HepG2 (cell line): ENCODE data around the gene HSPB7. TPM values are rescaled to one million over a fixed set of nuclear protein-coding genes. Genes with fewer than 3 reads are reported as not detected.

Experiments
- ATAC-seq: fragments of 200-7000 bp; cut with Tn5 transposase; 3 replicates; pipeline ENCODE4 v1.9.1; 2020; ENCODE audit warnings: mild to moderate bottlenecking, moderate library complexity
- BruUV-seq: library from RNA; stranded (reverse); fragments of 400-500 nt; replicated peaks from 2 replicates; lab custom pipeline; 2021; lab: Mats Ljungman, UMichigan
- CTCF ChIA-PET: fragments of 300-600 bp; formaldehyde crosslinking; extraction: SDS; loops from one replicate; lab custom pipeline; 2021; ENCODE audit warnings: low total read pairs, inconsistent platforms, low intra/inter-chr PET ratio; lab: Yijun Ruan, JAX
- POLR2A ChIA-PET: fragments of 350-600 bp; sonication (Branson Sonifier 250); formaldehyde crosslinking; loops from one replicate; lab custom pipeline; 2020; ENCODE audit warnings: antibody characterized with exemption, inconsistent platforms; lab: Yijun Ruan, JAX
- DNase-seq: peaks from one replicate; pipeline ENCODE4 v3.0.0-alpha.2; 2015; ENCODE audit warnings: low spot score
- FAIRE-seq: peaks from 3 replicates; lab custom pipeline; 2011; peaks lifted over from hg19 to GRCh38; lab: Jason Lieb, UNC
- H2AFZ ChIP-seq: one replicate; pipeline ENCODE4 v1.6.1; 2011; ENCODE audit warnings: low read length, inconsistent platforms
- H3K27ac ChIP-seq: fragments of 300-600 bp; 3 replicates; pipeline ENCODE4 v1.8.0; 2011; ENCODE audit warnings: mixed run types, mild to moderate bottlenecking, mixed read lengths, low read length, inconsistent platforms; ENCODE audit not compliant: insufficient read depth; ENCODE audit errors: extremely low read length
- H3K27me3 ChIP-seq, 2 experiments: fragments of 200-600 bp in 1 of 2; 2 replicates in 1 of 2; 3 replicates in 1 of 2; pipeline versions ENCODE4 v1.6.0 to v1.8.0; 2011; ENCODE audit warnings: low read length in 2 of 2, mild to moderate bottlenecking in 2 of 2, moderate library complexity in 2 of 2, inconsistent platforms in 1 of 2; ENCODE audit not compliant: insufficient read depth in 2 of 2, control insufficient read depth in 1 of 2
- H3K36me3 ChIP-seq, 2 experiments: fragments of 200-600 bp in 1 of 2; replicated peaks in 1 of 2; 2 replicates in 1 of 2; 3 replicates in 1 of 2; pipeline versions ENCODE4 v1.5.1 to v1.8.0; 2011; ENCODE audit warnings: low read length in 2 of 2, inconsistent platforms in 1 of 2; ENCODE audit not compliant: insufficient read depth in 2 of 2, control insufficient read depth in 1 of 2
- H3K4me1 ChIP-seq: 2 replicates; pipeline ENCODE4 v1.5.1; 2012; ENCODE audit warnings: low read length, inconsistent platforms; ENCODE audit not compliant: insufficient read depth
- H3K4me2 ChIP-seq: 2 replicates; pipeline ENCODE4 v1.6.0; 2011; ENCODE audit warnings: low read depth, low read length, inconsistent platforms
- H3K4me3 ChIP-seq, 3 experiments: fragments of 200-600 bp in 1 of 3; sonication (generic), shearing (Covaris generic) in 1 of 3; replicated peaks in 1 of 3; 2 replicates each; pipeline ENCODE4 v1.5.1; 2011 to 2016; ENCODE audit warnings: low read length in 3 of 3, inconsistent platforms in 2 of 3, low read depth in 2 of 3, mild to moderate bottlenecking in 2 of 3, control low read depth in 1 of 3, mixed read lengths in 1 of 3; ENCODE audit not compliant: insufficient read depth in 1 of 3
- H3K79me2 ChIP-seq: one replicate; pipeline ENCODE4 v1.6.1; 2011; ENCODE audit warnings: low read length, inconsistent platforms; ENCODE audit not compliant: insufficient read depth
- H3K9ac ChIP-seq: 2 replicates; pipeline ENCODE4 v1.6.0; 2011; ENCODE audit warnings: mild to moderate bottlenecking, low read depth, low read length, inconsistent platforms; ENCODE audit not compliant: insufficient read depth
- H3K9me3 ChIP-seq: 2 replicates; pipeline ENCODE4 v1.5.1; 2012; ENCODE audit warnings: mild to moderate bottlenecking, low read length
- H4K20me1 ChIP-seq: 2 replicates; pipeline ENCODE4 v1.6.0; 2011; ENCODE audit warnings: inconsistent platforms, mild to moderate bottlenecking, low read length, moderate library complexity; ENCODE audit not compliant: insufficient read depth
- CEBPB ChIP-seq: IDR thresholded peaks from 2 replicates; pipeline ENCODE4 v1.6.1; 2011; ENCODE audit warnings: low read depth, low read length, improper control_type of control experiment, borderline replicate concordance
- FOSL1 ChIP-seq: sonication (generic); formaldehyde crosslinking; IDR thresholded peaks from 2 replicates; pipeline ENCODE4 v1.9.0; 2021; ENCODE audit warnings: missing genetic modification reagents, borderline replicate concordance
- ISX ChIP-seq: sonication (generic); formaldehyde crosslinking; conservative IDR thresholded peaks from 2 replicates; pipeline ENCODE4 v1.5.0; 2020; ENCODE audit warnings: missing genetic modification reagents
- KDM3A ChIP-seq: IDR thresholded peaks from 2 replicates; pipeline ENCODE4 v1.6.1; 2018; ENCODE audit warnings: low read depth, missing compliant biosample characterization
- NCOA5 ChIP-seq: sonication (generic); formaldehyde crosslinking; IDR thresholded peaks from 2 replicates; pipeline ENCODE4 v1.4.0; 2020; ENCODE audit warnings: missing genetic modification reagents
- NRL ChIP-seq: sonication (generic); formaldehyde crosslinking; IDR thresholded peaks from 2 replicates; pipeline ENCODE4 v1.5.0; 2020; ENCODE audit warnings: missing genetic modification reagents, mild to moderate bottlenecking, moderate library complexity, borderline replicate concordance
- SAP130 ChIP-seq: IDR thresholded peaks from 2 replicates; pipeline ENCODE4 v1.6.1; 2016; ENCODE audit warnings: low read depth
- TGIF2 ChIP-seq: IDR thresholded peaks from 2 replicates; pipeline ENCODE4 v1.6.1; 2016; ENCODE audit warnings: control low read depth, missing compliant biosample characterization
- ZFP36 ChIP-seq: fragments of 150-350 bp; IDR thresholded peaks from 2 replicates; pipeline ENCODE4 v1.6.1; 2018; ENCODE audit warnings: borderline replicate concordance, low read length, low read depth; ENCODE audit not compliant: partially characterized antibody
- ZNF17 ChIP-seq: sonication (generic); formaldehyde crosslinking; IDR thresholded peaks from 2 replicates; pipeline ENCODE4 v1.5.0; 2020; ENCODE audit warnings: mild to moderate bottlenecking, missing genetic modification reagents
- ZNF672 ChIP-seq: sonication (generic); formaldehyde crosslinking; IDR thresholded peaks from 2 replicates; pipeline ENCODE4 v1.8.1; 2022; ENCODE audit warnings: missing genetic modification reagents
- ZNF710 ChIP-seq: sonication (generic); formaldehyde crosslinking; IDR thresholded peaks from 2 replicates; pipeline ENCODE4 v1.5.0; 2020; ENCODE audit warnings: mild to moderate bottlenecking, missing genetic modification reagents, borderline replicate concordance
- ZNF768 ChIP-seq: sonication (generic); formaldehyde crosslinking; IDR thresholded peaks from 2 replicates; pipeline ENCODE4 v1.4.0; 2020; ENCODE audit warnings: missing genetic modification reagents
- WGBS: methylation state at CpG from one replicate; pipeline ENCODE4 v1.1.6; 2017; ENCODE audit warnings: low lambda C conversion rate; 5-methylcytosine and 5-hydroxymethylcytosine counted together
- in situ Hi-C: cut with HindIII; loops from 2 replicates; pipeline ENCODE4 v1.10.0; 2017; ENCODE audit warnings: low pct_unique_long_range_greater_than_20kb; ENCODE audit not compliant: extremely low pct_ligation_motif_present
- intact Hi-C: fragments of 100-400 bp; cut with micrococcal nuclease; formaldehyde crosslinking; loops from one replicate; pipeline ENCODE4 v1.10.0; 2022; ENCODE audit not compliant: unreplicated experiment
- polyA plus RNA-seq, 8 experiments: library from polyadenylated mRNA; depleted of rRNA in 3 of 8; stranded (reverse) in 7 of 8; unstranded in 1 of 8; fragments of >200 nt; fragmentation: Illumina TruSeq in 4 of 8; extraction: Trizol in 4 of 8; gene quantifications; 2 replicates each; pipeline versions ENCODE4 v1.2.1 to v1.2.3, GENCODE V29; 2011 to 2016; ENCODE audit warnings: low read depth in 4 of 8, missing spikeins in 1 of 8, mixed read lengths in 1 of 8; ENCODE audit not compliant: insufficient read depth in 1 of 8
- total RNA-seq, 5 experiments: library from RNA; depleted of rRNA; stranded (reverse); fragments of >200 nt; fragmentation: Illumina TruSeq; extraction: Trizol; gene quantifications; 2 replicates each; pipeline ENCODE4 v1.2.3, GENCODE V29; 2016; ENCODE audit warnings: low read depth in 1 of 5

HSPB7 gene
- total and polyA plus RNA-seq, 2 of the 13 experiments (the other 11 are each of a cell fraction or from before 2014, with no cell fraction given) = 0.20 TPM; not detected in 1

GRCh38 chr1:16019644-16020277 lies 1.9 kb upstream of the HSPB7 start:
- Histone ChIP-seq H4K20me1 (no peaks in the 10 kb centered on the region), H2AFZ (no peak overlapping the region), H3K36me3 (no peaks in the 10 kb centered on the region), H3K27ac (no peak overlapping the region), H3K9me3 (no peaks in the 10 kb centered on the region), H3K4me1 (peaks cover 57% of the 10 kb centered on the region), H3K4me2 (0 out of 2 replicates have a peak overlapping the region, but pooled peaks have one; percentile 73), H3K27me3 (peaks cover 12 to 85% of the 10 kb centered on the region in 2 experiments; a peak in 4 of 5 replicates), H3K9ac (no peak overlapping the region), H3K4me3 (no peak overlapping the region), H3K79me2 (no peaks in the 10 kb centered on the region)
- BruUV-seq = no TSS peak
- CTCF ChIA-PET = no interaction called here
- intact Hi-C loops = no loop called here
- POLR2A ChIA-PET = no interaction called here
- ATAC-seq = no peak
- no peak for DNase-seq
- in situ Hi-C loops = no loop called here
- 0% methylated on average over 3 of the region's 9 CpGs for WGBS
- FAIRE-seq = no peak
- TF ChIP-seq TGIF2 (no peak), ZNF672 (CRISPR knock-in tag) (peak; percentile 49; the same call in 1 of the 2 replicates), FOSL1 (CRISPR knock-in tag) (no peak), ISX (no peak)

- Histone ChIP-seq H3K9me3 (no peaks in the 10 kb centered on the region), H3K27me3 (peaks cover 12 to 91% of the 10 kb centered on the region in 2 experiments; a peak in 4 of 5 replicates), H3K4me2 (peak overlapping the region; percentile 73; the same call in 1 of the 2 replicates), H2AFZ (no peak overlapping the region), H3K27ac (no peak overlapping the region), H3K79me2 (no peaks in the 10 kb centered on the region), H3K4me1 (peaks cover 65% of the 10 kb centered on the region), H3K4me3 (peak overlapping the region in 1 of 3 experiments; percentile 35; a peak in 1 of 6 replicates), H4K20me1 (no peaks in the 10 kb centered on the region), H3K9ac (no peak overlapping the region), H3K36me3 (no peaks in the 10 kb centered on the region)
- POLR2A ChIA-PET = no interaction called here
- ATAC-seq (no peak), FAIRE-seq (no peak), DNase-seq (no peak)
- CTCF ChIA-PET = no interaction called here
- intact Hi-C loops = no loop called here
- in situ Hi-C loops = no loop called here
- TF ChIP-seq NCOA5 (CRISPR knock-in tag) (no peak), KDM3A (no peak), ZNF710 (CRISPR knock-in tag) (no peak), ZNF17 (CRISPR knock-in tag) (no peak), CEBPB (peak; percentile 45; the same call in 1 of the 2 replicates), ZNF768 (peak; percentile 47; the same call in 1 of the 2 replicates), NRL (CRISPR knock-in tag) (0 out of 2 replicates have a peak, but pooled peaks have one; percentile 53), ZFP36 (peak; percentile 74), SAP130 (CRISPR knock-in tag) (0 out of 2 replicates have a peak, but pooled peaks have one; percentile 5)
- WGBS = 36% methylated on average over 9 of the region's 23 CpGs
- no TSS peak for BruUV-seq
These were observed 1.2 kb upstream of the HSPB7 start for GRCh38 chr1:16018749-16019643.
